Iris pigment epithelial cell (primary cell): ENCODE results near the gene ZMIZ2.
A peak's percentile ranks its signal among the peaks of the same experiment; 100 is the strongest.
"Not testable (repeated sequence)": the region's sequence is repeated elsewhere in the genome, so short reads cannot be mapped to it uniquely, and the experiment has no call there.

Source experiments
- DNase-seq: peaks from one replicate; pipeline ENCODE4 v3.0.0-alpha.2; 2011; ENCODE audit warnings: low read depth

ZMIZ2 gene

DNA sequence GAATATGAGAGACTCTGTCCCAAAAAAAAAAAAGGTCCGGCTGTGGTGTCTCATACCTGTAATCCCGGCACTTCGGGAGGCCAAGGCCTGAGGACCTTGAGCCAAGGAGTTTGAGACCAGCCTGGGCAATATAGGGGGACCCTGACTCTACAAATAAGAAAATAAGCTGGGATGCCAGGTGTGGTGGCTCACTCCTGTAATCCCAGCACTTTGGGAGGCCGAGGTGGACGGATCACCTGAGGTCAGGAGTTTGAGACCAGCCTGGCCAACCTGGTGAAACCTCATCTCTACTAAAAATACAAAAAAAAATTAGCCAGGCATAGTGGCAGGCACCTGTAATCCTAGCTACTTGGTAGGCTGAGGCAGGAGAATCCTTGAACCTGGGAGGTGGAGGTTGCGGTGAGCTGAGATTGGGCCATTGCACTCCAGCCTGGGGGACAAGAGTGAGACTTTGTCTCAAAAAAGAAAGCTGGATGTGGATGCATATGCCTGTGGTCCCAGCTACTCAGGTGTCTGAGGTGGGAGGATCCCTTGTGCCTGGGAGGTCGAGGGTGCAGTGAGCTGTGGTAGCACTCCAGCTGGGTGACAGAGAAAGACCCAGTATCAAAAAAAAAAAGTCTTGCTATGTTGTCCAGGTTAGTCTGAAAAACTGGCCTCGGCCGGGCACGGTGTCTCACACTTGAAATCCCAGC, 55.3 kb downstream of the ZMIZ2 start:
- DNase-seq: not testable (repeated sequence)

GRCh38 chr7:44805950-44806349, 57.3 kb downstream of the ZMIZ2 start:
- no peak for DNase-seq

DNA sequence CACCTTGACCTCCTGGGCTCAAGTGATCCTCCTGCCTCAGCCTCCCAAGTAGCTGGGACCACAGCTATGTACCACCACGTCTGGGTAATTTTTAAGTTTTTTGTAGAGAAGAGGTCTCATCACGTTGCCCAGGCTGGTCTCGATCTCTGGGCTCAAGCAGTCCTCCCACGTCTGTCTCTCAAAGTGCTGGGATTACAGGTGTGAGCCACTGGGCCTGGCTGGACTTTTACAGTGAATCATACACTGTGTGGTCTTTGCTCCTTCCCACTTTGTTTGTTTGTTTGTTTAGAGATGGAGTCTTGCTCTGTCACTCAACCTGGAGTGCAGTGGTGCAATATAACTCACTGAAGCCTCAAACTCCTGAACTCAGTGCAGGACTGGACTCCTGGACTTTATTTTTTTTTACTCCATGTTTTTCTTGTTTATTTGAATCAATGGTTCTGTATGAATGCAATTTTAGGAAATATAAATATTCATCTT, 60.3 kb downstream of the ZMIZ2 start:
- no peak for DNase-seq

DNA sequence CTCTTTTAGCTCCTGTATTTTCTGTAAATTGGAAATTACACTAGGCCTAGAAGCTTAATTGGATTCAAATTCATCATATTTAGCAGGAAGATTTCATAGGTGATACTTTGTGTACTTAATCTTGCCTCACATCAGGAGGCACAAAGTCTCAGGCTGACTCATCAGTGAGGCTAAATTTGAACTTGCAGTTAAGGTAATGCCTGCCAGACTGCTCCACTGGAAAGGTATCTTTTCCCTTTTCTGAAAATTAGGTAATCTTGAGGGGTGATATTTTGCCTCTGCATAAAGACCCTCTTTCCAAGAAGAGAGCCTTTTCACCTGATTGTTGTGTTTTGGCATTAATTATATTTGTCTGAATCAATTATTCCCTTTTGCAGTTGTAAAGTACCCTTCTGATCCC, 62.4 kb downstream of the ZMIZ2 start:
- DNase-seq: peak; percentile 36

DNA sequence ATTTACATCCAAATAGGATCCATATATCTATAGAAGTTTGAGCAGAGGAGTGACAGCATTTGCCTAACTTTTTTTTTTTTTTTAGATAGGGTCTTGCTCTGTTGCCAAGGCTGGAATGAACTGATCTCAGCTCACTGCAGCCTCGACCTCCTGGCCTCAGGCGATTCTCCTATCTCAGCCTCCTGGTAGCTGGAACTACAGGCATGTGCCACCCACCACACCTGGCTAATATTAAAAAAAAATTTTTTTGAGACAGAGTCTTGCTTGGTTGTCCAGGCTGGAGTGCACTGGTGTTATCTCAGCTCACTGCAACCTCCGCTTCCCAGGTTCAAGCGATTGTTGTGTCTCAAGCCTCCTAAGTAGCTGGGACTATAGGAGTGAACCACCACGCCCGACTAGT, 62.9 kb downstream of the ZMIZ2 start:
- DNase-seq: no peak

- no peak for DNase-seq
Observed at GRCh38 chr7:44814919-44815318, 66.3 kb downstream of the ZMIZ2 start.

DNA sequence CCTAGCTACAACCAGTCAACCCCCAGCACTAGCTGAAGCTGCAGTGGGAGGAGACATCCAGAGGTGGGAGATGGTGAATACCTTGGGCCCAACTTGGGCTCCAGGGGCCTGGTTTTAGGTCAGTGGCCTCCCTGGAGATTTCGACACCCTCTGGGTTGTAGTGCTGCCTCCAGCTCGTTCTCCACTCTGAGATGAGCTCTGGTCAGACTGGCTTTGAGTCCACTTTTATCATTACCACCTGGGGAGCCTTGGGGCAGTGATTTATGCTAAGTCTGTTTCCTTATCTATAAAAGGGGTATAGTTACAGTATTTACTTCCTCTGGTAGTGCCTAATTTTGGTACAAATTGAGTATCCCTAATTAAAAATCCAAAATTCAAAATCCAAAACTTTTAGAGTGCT, 70.6 kb downstream of the ZMIZ2 start:
- no peak for DNase-seq
